Activated CD4-positive, alpha-beta T cell treated with anti-CD3 and anti-CD28 coated beads for 48 hours (primary cell): ENCODE data around the gene CSMD2.

Source experiments
- DNase-seq: peaks from one replicate; pipeline ENCODE4 v3.0.0-alpha.2; 2020

Gene CSMD2

GRCh38 chr1:33466159-33466558 is 698.9 kb downstream of the CSMD2 start:
- no peak for DNase-seq

GRCh38 chr1:33465316-33465715 is 699.7 kb downstream of the CSMD2 start:
- DNase-seq, result no peak

GRCh38 chr1:33464552-33464951 is 700.5 kb downstream of the CSMD2 start:
- DNase-seq, result no peak
